Smooth muscle cell (in vitro differentiated cells): ENCODE measurements around the gene UBN1. TPM values are rescaled to one million over a fixed set of nuclear protein-coding genes. Genes with fewer than 3 reads are reported as not detected.
A peak's percentile ranks its signal among the peaks of the same experiment; 100 is the strongest.

Experiments
- DNase-seq: peaks from one replicate; lab custom pipeline; 2025; ENCODE audit not compliant: unreplicated experiment; lab: John Stamatoyannopoulos, UW
- H2AFZ ChIP-seq: fragments of 200-600 bp; sonication (generic); 2 replicates; pipeline ENCODE4 v1.6.0; 2016; ENCODE audit warnings: antibody characterized with exemption, low read depth, mild to moderate bottlenecking
- H3F3A ChIP-seq: fragments of 200-600 bp; sonication (generic); 2 replicates; pipeline ENCODE4 v1.6.0; 2017; ENCODE audit warnings: antibody characterized with exemption, low read depth
- H3K27ac ChIP-seq: fragments of 200-600 bp; sonication (generic); 2 replicates; pipeline ENCODE4 v1.5.1; 2016; ENCODE audit warnings: low read depth, mild to moderate bottlenecking
- H3K27me3 ChIP-seq: fragments of 200-600 bp; sonication (generic); 2 replicates; pipeline ENCODE4 v1.6.1; 2016; ENCODE audit warnings: low read depth, mild to moderate bottlenecking
- H3K36me3 ChIP-seq: fragments of 200-600 bp; sonication (generic); 2 replicates; pipeline ENCODE4 v1.5.1; 2016; ENCODE audit warnings: low read depth
- H3K4me1 ChIP-seq: fragments of 200-600 bp; sonication (generic); 2 replicates; pipeline ENCODE4 v1.5.1; 2016; ENCODE audit warnings: low read depth
- H3K4me2 ChIP-seq: fragments of 200-600 bp; sonication (generic); 2 replicates; pipeline ENCODE4 v1.6.0; 2016; ENCODE audit warnings: mild to moderate bottlenecking
- H3K4me3 ChIP-seq: fragments of 200-600 bp; sonication (generic); 2 replicates; pipeline ENCODE4 v1.5.1; 2016; ENCODE audit warnings: mild to moderate bottlenecking
- H3K79me2 ChIP-seq: fragments of 200-600 bp; sonication (generic); 2 replicates; pipeline ENCODE4 v1.6.0; 2016; ENCODE audit warnings: low read depth, mild to moderate bottlenecking
- H3K9ac ChIP-seq: fragments of 200-600 bp; sonication (generic); 2 replicates; pipeline ENCODE4 v1.6.0; 2016; ENCODE audit warnings: low read depth
- H3K9me3 ChIP-seq: fragments of 200-600 bp; sonication (generic); replicated peaks from 2 replicates; pipeline ENCODE4 v1.5.1; 2016; ENCODE audit warnings: low read depth
- H4K20me1 ChIP-seq: fragments of 200-600 bp; sonication (generic); 2 replicates; pipeline ENCODE4 v1.6.0; 2016; ENCODE audit warnings: low read depth
- CTCF ChIP-seq: fragments of 200-600 bp; sonication (generic); IDR thresholded peaks from 2 replicates; pipeline ENCODE4 v1.5.1; 2017; ENCODE audit warnings: borderline replicate concordance, mild to moderate bottlenecking, antibody characterized with exemption; ENCODE audit not compliant: insufficient read depth, poor library complexity, severe bottlenecking
- WGBS: methylation state at CpG from one replicate; pipeline ENCODE4 v1.1.7; 2016; ENCODE audit warnings: low lambda C conversion rate; 5-methylcytosine and 5-hydroxymethylcytosine counted together
- polyA plus RNA-seq: library from polyadenylated mRNA; unstranded; fragments of >200 nt; fragmentation: Nextera tagmentation; extraction: Ambion mirVana; gene quantifications from 2 replicates; pipeline ENCODE4 v1.2.1, GENCODE V29; 2016
- total RNA-seq: library from RNA; depleted of rRNA; stranded (reverse); fragments of >200 nt; gene quantifications from 2 replicates; pipeline ENCODE4 v1.2.3, GENCODE V29; 2014

UBN1 gene
- total and polyA plus RNA-seq, 2 experiments from 2014 or later: 16.2 to 29.7 TPM

GRCh38 chr16:4837733-4838501 lies 9.4 kb upstream of the UBN1 start:
- Histone ChIP-seq H3K9me3 (no peaks in the 10 kb centered on the region), H3K4me1 (no peaks in the 10 kb centered on the region), H3K36me3 (peaks cover 8% of the 10 kb centered on the region), H2AFZ (no peak overlapping the region), H3K27me3 (no peaks in the 10 kb centered on the region), H3K4me3 (no peak overlapping the region), H3K27ac (no peak overlapping the region), H3K9ac (no peak overlapping the region), H3F3A (peaks cover 11% of the 10 kb centered on the region), H3K4me2 (no peak overlapping the region), H3K79me2 (peaks cover 14% of the 10 kb centered on the region), H4K20me1 (peaks cover 55% of the 10 kb centered on the region)
- no peak for TF ChIP-seq CTCF
- WGBS: 89% methylated on average over 13 of the region's 13 CpGs
- no peak for DNase-seq

GRCh38 chr16:4839942-4840341 lies 7.3 kb upstream of the UBN1 start:
- peaks cover 45% of the 10 kb centered on the region for H4K20me1 ChIP-seq
- H3K27me3 ChIP-seq: no peaks in the 10 kb centered on the region
- no peak overlapping the region for H3K4me2 ChIP-seq
- no peaks in the 10 kb centered on the region for H3K9me3 ChIP-seq
- 95% methylated on average over 5 of the region's 5 CpGs for WGBS
- peaks cover 15% of the 10 kb centered on the region for H3K36me3 ChIP-seq
- H2AFZ ChIP-seq: no peak overlapping the region
- no peaks in the 10 kb centered on the region for H3K4me1 ChIP-seq
- peaks cover 11% of the 10 kb centered on the region for H3F3A ChIP-seq
- H3K27ac ChIP-seq: no peak overlapping the region
- no peak for TF ChIP-seq CTCF
- peaks cover 26% of the 10 kb centered on the region for H3K79me2 ChIP-seq
- H3K4me3 ChIP-seq: no peak overlapping the region
- no peak overlapping the region for H3K9ac ChIP-seq
- no peak for DNase-seq

GRCh38 chr16:4840984-4841383 lies 6.3 kb upstream of the UBN1 start:
- Histone ChIP-seq H3K27me3 (no peaks in the 10 kb centered on the region), H3K27ac (no peak overlapping the region), H3K9me3 (no peaks in the 10 kb centered on the region), H3K79me2 (peaks cover 27% of the 10 kb centered on the region), H3K4me3 (no peak overlapping the region), H2AFZ (no peak overlapping the region), H3F3A (peaks cover 13% of the 10 kb centered on the region), H3K9ac (no peak overlapping the region), H3K36me3 (peaks cover 12% of the 10 kb centered on the region), H4K20me1 (peaks cover 45% of the 10 kb centered on the region), H3K4me1 (peaks cover 6% of the 10 kb centered on the region), H3K4me2 (no peak overlapping the region)
- DNase-seq: no peak
- TF ChIP-seq CTCF: no peak
- 75% methylated on average over 5 of the region's 5 CpGs for WGBS

GRCh38 chr16:4846503-4846900 lies 779 bp upstream of the UBN1 start:
- under 1% methylated on average over 27 of the region's 27 CpGs for WGBS
- peak; percentile 54 for DNase-seq
- no peak for TF ChIP-seq CTCF
- no peak overlapping the region for H2AFZ ChIP-seq
- H3K36me3 ChIP-seq: peaks cover 12% of the 10 kb centered on the region
- no peaks in the 10 kb centered on the region for H3K9me3 ChIP-seq
- H3K27me3 ChIP-seq: no peaks in the 10 kb centered on the region
- H3K4me2 ChIP-seq: peak overlapping the region; percentile 94
- H3F3A ChIP-seq: peaks cover 5% of the 10 kb centered on the region
- H3K9ac ChIP-seq: peak overlapping the region; percentile 94
- H3K27ac ChIP-seq: peak overlapping the region; percentile 92
- peaks cover 63% of the 10 kb centered on the region for H4K20me1 ChIP-seq
- H3K4me3 ChIP-seq: peak overlapping the region; percentile 82
- peaks cover 28% of the 10 kb centered on the region for H3K4me1 ChIP-seq
- peaks cover 68% of the 10 kb centered on the region for H3K79me2 ChIP-seq
